ENCODE results near the gene PWWP2B.
A peak's percentile ranks its signal among the peaks of the same experiment; 100 is the strongest.
"Not testable (repeated sequence)": the region's sequence is repeated elsewhere in the genome, so short reads cannot be mapped to it uniquely, and the experiment has no call there.

The PWWP2B gene

DNA sequence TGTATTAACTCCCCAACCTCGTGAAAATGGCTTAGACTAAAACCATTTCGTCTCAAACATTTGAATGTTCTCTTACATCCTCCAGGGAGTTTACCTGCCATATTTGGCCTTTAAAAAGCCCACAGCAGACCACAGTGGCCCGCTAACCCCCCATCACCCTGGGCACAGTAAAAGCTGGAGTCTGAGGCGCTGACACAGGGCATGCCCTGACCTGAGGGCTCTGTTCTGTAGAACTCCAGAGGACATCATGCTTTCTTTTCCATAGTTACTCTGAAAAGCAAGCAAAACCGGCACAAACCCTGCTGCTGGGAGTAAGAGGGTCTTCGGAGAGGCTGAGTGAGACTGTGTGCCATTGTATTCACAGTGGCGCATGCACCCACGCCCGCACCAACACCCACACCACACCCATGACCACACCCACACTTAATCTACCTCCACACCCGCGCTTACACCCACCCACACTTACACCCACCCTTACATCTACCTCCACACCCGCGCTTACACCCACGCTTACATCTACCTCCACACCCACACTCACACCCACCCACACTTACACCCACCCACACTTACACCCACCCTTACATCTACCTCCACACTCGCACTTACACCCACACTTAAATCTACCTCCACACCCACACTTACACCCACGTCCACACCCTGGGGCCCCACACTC lies 32.9 kb upstream of the PWWP2B start:
- peak; percentile 55 for DNase-seq

DNA sequence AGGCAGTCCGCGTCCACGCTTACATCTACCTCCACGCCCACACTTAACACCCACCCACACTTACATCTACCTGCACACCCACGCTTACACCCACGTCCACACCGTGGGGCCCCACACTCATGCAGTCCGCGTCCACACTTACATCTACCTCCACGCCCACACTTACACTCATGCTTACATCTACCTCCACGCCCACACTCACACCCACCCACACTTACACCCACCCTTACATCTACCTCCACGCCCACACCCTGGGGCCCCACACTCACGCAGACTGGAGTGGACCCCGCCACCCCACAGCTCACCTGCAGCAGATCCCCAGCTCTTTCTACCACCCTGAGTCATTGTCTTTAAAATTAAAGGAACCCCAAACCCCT lies 32.4 kb upstream of the PWWP2B start:
- DNase-seq, result no peak

DNA sequence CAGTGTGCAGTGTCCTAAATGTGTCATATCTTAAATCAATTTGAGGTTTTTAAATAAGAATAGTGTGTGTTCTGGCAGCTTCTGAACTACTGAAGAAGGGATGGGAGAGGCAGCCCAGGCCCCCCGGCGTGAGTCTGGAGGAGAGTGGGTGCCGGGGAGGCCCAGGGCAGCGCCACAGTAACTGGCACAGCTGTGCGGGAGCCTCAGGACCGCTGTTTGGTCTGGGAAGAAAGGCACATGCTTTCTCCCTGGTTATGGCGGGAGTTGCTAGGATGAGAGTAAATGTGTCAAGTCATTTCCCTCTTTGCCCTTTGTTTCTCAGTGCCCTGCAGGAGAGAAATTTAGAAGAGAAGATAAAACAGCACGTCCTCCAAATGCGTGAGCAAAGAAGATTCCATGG lies 31.9 kb upstream of the PWWP2B start:
- no peak for DNase-seq

DNA sequence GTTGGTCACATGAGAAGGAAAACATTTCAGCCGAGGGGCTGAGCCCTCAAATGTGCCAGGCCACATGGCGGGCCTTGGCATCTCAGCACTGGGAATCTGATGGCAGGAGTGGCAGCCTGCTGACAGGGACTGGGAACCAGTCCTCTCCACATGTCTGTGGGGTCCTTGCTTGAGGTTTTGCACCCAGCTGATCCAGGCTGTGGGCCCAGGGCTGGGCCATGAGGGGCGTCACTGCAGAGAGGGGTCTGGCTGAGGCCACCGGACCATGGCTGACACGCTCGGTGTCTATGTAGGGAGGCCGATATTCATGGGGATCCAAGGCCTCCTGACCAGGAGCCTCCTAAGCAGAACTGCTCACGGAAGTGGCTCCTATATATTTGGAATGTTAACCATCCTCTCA lies 31.0 kb upstream of the PWWP2B start:
- no peak for DNase-seq

DNA sequence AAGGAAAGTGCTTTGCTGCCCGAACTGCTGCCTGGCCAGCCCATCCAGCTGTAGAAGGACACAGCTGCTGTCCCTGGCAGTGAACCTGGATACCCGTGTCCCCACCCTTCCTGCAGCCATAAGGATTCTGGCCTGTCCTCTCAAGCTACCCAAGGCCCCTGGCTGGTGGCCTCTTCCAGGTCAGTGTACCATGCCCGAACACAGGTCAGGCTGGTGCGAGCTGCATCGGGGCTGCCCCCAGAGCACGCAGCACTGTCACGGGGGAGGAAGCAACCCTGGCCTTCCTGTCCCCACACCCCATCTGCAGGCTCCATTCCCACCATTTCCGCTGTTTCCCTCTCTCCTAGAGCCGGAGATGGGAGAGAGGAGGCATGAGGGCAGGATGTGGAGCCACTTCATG lies 30.5 kb upstream of the PWWP2B start:
- DNase-seq, result no peak

DNA sequence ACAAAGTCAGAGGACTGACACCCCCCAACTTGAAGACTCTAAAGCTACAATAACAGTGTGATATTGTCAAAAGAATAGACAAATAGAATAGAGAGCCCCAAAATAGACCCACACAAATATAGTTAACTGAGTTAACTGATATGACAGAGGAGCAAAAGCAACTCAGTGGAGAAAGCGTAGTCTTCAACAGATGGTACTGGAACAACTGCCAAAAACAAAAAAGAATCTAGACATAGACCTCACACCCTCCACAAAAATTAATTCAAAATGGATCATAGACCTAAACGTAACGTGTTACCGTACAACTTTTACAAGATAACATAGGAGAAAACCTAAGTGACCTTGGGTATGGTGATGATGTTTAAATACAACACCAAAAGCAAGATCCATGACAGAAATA lies 28.6 kb upstream of the PWWP2B start:
- DNase-seq, result no peak

DNA sequence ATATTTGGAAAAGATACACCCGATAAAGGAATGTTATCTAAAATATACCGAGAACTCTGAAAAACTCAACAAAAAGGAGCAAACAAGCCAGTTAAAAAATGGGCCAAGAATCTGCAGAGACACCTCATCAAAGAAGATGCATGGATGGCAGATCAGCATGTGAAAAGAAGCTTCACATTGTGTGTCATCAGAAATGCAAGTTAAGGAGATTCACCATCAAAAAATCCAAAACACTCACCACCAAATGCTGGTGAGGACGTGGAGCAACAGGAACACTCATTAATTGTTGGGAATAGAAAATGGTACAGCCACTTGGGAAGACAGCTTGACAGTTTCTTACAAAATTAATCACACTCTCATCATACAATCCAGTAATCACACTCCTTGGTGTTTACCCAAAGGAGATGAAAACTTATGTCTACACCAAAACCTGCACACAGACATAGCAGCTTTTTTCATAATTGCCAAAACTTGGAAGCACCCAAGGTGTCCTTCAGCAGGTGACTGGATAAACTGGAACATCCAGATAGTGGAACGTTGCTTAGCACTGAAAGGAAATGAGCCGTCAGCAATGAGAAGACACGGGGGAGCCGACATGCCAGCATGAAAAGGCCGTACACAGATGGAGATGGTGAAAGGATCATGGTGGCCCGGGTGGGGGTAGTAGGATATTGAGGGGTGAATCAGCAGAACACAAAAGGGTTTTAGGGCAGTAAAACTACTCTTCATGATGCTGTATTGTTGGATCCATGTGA lies 27.9 kb upstream of the PWWP2B start:
- no peak for DNase-seq

DNA sequence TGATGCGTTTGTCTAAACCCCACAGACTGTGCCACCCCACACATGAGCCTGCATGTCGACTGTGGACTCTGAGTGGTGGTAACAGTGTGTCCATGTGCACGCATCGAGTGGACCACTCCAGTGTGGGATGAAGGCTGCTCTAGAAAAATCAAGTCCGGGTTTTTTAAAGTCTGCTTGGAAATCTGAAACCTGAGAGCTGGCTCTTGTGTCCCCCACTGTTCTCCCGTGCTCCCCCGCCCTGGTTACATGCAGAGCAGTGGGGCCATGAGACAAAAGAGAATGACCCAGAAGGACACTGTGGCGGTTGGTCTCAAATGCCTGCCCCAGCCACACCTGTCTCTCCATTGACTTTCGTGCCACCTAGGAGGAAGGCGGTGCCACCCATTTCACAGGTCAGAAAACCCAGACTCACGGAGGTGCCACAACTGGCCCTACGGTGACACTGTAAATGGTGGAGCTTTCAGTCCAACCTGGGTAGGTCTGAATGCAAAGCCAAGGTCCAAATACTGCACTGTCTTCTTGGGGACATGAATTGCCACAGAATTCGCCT lies 27.3 kb upstream of the PWWP2B start:
- DNase-seq, result no peak

DNA sequence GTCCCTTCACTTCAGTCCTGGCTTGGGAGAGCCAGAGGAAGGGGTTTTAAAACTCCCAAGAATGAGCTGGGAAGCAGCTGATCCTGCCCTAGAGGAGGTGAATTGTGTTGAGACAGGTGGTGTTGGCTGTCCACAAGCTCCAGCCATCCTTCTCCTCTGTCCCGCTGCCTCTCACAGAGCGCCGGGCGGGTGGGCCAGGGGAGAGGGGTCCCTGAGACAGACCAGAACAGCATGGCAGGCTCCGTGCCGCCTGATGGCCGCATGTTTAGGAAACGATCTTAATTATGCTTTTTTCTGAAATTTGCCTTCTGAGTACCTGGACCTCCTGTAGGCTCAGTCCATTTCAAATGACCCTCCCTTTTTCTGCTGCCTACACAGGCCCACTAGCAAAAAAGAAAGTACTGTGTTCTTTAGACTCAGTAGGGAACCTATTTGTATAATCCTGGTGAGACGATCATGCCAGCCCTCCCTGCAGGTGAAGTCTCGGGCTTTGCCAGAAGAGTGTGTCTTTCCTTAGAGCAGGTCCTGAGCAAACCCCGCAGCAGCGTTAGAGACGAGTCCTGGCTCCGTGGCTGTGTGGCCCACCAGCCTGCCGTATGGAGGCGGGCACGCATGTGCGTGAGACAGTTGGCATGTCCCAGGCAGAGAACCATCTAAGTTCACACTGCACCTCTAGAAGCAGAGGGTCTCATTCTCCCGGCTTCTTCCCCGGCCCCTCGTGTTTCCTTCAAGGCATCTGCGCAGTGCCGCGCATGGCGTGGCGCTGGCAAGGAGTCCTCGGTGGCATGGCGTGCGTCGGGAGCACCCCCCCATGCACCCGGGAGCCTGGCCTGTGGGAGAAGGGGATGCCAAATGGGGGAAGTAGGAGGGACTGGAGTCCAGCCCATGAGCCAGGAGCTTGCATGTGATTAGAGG lies 26.3 kb upstream of the PWWP2B start:
- DNase-seq, result no peak

DNA sequence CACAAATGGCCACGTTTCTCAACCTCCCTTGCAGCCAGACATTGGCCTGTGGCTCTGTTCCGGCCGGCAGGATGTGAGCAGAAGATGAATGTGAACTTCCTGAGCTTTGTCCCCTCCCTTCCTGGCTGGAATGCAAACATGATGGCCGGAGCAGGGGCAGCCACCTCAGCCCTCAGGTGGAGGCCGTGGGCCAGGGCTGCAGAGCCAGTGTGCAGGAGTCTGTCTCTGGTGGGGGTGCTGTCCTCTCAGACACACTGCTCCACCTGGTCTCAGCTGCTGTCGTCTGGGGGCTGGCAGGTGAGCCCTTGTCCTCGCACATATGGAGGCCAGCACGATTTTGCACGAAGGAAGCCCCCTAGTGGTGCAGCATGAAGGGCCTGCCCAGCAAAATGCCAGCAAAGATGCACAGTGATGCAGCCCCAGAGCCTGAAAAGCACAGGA lies 25.3 kb upstream of the PWWP2B start:
- DNase-seq, result no peak

DNA sequence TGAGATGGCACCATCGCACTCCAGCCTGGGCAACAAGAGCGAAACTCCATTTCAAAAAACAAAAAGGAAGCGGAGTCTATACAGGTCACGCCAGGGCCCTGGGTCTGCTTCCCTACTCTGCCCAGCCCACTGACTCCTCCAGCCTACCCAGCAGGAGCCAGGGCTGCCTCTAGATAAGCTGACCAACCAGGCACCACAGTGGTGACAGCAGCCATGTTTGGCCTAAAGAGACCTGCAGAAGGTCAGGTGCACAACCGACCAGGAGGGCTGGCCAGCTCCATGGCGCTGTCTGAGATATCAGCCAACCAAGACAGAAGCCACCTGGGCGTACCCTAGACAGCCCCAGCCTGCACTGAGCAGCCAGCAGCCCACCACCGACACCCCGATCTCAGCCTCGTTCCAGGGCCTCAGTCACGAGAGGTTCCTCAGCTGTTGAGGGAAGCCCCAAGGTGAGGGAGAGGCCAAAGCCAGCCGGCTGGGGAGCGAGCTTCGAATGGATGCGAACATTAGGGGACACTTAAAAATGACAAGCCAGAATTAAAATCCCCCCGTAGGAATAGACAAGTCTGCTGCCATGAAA lies 24.4 kb upstream of the PWWP2B start:
- DNase-seq, result no peak

DNA sequence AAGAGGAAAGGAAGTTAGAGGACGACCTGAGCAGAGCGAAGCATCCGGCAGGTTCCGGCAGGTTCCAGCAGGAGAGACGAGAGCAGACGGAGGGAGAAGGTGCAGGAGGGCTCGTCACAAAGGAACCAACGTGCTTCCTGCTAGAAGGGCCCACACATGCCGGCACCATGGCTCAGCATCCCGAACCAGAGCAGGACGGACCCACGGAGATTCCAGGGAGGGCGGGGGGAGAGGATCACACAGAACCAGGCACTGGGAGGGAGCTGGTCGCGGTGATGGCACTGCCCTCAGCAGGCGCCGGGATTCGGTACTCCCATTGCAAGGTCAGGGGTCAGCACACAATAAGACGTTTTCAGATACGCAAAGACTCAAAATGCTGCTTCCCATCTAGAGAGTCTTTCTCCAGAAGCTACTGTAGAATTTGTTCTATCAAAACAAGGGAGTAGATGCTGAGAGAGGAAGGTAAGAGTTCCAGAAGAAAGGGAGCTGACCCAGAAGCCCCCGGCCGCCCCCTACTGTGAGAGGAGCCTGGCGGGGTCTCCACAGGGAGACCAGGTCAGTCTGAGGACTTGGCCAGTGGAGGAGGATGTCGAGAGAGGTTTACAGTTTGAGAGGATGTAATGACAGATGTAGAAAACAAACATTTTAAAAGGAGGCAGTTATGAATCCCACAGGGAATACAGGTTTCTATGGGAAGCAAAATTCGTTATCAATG lies 23.6 kb upstream of the PWWP2B start:
- DNase-seq, result no peak

DNA sequence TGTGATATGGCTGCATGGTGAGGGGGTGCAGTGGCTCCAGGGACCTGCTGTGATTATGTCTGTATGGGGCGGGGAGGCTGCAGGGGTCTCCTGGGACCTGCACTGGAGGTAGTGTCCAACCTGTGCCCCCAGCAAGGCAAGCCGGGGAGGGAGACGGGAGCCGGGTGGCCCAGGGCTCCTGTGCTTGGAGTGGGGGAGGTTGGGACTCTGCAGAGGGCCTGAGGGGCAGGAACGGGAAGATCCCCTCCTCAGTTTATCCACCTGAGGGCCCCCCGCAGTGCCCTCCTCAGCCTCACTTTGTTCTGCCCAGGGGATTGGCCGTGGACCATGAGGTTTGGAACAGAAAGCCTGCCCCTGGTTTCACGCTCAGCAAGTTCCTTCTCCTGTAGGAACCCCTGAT lies 22.8 kb upstream of the PWWP2B start:
- DNase-seq, result no peak

DNA sequence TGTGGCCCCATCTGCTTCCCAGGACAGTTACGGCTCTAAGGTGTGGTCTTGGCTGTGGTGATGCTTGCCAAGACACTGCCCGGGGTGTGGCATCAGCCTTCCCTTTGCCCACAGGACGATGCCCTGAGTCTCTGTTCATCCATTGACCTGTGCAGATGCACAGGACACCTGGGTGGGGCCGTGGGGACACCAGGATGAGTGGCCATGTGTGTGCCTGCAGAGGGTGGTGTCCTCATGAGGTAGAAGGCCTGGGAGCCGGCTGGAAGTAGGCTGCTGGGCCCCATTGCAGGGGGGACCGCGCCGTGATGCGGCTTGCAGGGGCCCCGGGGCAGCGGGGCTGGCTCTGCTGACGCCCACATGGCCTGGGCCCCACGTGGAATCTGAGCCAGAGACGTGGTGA lies 22.4 kb upstream of the PWWP2B start:
- DNase-seq, result no peak

DNA sequence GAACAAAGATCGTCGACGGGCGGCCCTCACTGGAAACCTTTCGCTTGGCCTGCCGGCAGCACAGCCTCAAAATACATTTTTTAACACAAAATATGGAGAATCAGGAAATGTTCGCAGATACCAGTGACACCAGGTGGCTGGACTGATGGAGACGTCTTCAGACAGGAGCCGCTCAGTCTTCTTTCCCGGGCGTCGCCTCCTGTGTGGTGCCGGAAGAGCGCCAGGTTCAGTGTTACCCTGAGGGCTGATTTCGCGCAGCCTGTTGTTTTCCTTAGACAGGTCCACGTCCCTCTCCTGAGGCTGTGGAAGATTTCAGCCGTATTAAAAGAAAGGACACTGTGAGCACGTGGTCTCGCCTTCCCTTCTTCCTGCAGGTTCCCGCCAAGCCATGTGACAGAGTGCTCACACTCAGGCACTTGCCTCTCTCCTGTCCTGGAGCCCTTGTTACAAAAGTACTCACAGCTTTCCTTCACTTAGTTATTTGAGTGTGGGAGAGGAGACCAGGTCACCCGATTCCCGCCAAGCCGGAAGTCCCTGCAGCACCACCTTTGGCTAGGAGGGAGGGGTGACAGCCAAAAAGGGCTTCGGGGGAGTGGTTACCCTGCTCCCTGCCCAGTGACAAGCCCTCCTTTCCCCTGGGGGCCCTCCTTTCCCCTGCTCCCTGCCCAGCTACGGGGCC lies 21.7 kb upstream of the PWWP2B start:
- no peak for DNase-seq

DNA sequence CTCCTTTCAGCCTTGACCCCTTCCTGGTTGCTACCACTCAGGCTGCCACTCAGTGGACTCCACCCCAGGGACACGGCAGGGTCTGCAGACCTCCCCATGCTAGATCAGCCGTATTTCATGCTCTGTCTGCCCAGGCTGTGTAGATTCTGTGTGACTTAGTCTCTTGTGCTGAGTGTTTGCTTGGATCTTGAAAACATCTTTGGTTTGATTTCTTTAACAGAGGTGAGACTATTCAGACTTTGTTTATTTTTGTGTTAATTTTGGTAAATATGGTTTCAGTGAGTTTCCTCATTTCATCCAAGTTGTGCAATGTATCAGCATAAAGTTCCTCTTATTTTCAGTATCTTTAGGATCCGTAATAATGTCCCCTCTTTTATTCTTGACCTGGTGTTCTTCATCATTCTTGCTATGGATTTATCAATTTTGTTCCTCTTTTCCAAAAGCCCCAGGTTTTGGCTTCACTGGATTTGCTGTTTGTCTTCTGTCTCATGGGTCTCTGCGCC lies 21.2 kb upstream of the PWWP2B start:
- DNase-seq, result no peak

DNA sequence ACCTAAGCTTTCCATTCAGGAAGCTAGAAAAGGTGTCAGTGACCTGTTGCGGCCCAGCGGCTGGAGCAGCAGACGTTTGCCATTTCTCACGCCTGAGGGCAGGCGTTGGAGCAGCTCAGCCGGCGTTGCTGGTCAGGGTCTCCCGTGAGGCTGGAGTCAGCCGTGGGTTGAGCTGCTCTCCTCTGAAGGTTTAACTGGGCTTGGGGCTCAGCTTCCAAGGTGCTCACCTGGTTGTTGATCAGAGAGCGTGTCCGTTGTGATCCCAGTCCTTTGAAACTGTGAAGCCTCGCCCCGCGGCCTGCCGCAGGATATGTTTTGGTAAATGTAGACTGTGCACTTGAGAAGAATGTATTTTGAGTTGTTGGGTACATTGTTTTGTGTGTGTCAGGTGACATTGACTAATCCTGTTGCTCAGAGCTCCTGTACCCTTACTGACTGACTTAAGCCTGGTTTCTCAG lies 20.6 kb upstream of the PWWP2B start:
- no peak for DNase-seq

DNA sequence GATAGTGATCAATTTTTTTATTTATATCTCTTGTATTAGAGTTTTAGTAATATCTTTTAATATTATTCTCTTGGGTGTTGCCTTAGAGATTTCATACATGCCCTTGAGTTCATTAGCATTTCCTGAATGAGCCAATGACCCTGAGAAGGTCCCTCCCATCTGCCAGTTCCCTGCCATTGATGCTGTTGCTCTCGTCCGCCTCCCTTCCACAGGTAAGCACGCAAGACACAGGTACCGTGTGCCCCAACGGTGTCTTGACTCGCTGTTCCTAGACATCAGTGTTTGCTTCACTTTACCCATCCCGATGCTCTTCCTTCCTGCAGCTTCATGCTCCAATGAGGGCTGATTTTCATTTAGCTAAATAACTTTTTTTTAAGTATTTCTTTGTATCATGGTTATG lies 19.7 kb upstream of the PWWP2B start:
- DNase-seq, result no peak

DNA sequence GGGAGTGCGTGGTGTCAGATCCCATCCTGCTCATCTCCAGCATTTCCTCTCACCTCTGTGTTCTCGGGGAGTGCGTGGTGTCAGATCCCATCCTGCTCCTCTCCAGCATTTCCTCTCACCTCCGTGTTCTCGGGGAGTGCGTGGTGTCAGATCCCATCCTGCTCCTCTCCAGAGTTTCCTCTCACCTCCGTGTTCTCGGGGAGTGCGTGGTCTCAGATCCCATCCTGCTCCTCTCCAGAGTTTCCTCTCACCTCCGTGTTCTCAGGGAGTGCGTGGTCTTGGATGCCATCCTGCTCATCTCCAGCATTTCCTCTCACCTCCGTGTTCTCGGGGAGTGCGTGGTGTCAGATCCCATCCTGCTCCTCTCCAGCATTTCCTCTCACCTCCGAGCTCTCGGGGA lies 18.0 kb upstream of the PWWP2B start:
- DNase-seq, result not testable (repeated sequence)

DNA sequence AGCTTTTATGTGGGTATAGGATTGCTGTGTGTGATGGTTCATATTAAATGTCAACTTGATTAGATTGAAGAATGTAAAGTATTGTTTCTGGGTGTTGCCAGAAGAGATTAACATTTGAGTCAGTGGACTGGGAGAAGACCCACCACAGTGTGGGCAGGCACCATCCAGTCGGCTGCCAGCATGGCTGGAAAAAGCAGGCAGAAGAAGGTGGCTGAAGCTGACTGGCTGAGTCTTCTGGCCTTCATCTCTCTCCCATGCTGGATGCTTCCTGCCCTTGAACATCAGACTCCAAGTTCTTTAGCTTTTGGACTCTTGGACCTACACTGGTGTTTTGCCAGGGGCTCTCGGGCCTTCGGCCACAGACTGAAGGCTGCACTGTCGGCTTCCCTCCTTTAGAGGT lies 16.0 kb upstream of the PWWP2B start:
- DNase-seq, result not testable (repeated sequence)

DNA sequence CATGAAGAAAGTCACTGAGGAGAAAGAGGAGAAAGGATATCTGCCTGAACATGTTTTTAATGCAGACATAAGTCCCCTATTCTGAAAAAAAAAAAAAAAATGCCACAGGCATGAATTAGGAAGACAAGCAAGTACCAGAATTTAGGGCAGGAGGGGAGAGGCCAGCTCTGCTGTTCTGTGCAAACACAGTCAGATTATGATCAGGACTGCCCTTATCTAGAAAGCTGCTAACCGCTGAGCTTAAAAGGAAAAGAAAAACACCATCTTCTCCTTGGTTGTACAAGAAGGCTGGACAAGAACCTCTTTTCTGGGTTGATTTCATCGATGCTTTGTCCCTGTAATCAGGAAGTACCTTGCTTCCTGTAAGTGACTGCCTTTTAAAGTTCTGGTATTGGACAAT lies 15.3 kb upstream of the PWWP2B start:
- no peak for DNase-seq
